Measurements from ENCODE around the gene ANKAR. TPM values are rescaled to one million over a fixed set of nuclear protein-coding genes. Genes with fewer than 3 reads are reported as not detected.

ANKAR gene
- total RNA-seq, 1 experiment from 2014 or later = 3.5 TPM

DNA sequence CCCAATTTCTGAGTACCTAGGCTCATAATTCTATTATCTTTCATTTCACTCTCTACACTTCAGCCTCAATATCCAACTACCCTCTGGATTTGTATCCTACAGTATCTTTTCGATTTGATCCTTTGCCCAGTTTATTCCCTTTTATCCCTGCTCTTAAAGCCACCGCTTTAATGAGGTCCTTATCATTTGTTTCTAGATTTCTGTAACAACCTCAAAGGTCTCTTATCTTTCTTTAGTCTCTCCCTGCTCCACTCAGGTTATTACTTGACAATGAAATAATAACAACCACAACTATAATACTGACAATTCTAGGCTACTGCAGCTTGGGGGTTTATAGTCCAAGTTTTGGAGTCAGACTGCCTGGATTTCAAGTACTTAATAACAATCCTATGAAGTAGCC is 39.1 kb upstream of the ANKAR start:
- no peak overlapping the region for H2AFZ ChIP-seq (ENCODE audit: low read length)
- no peak overlapping the region for H3K27ac ChIP-seq (ENCODE audit: low read length)
- H4K20me1 ChIP-seq (ENCODE audit: low read length) = no peaks in the 10 kb centered on the region
- no peaks in the 10 kb centered on the region for H3K36me3 ChIP-seq (ENCODE audit: low read depth, low read length)
- H3K9me2 ChIP-seq (replicated peaks; ENCODE audit: low read length) = no peaks in the 10 kb centered on the region
- DNase-seq = no peak
- ATAC-seq = no peak
- H3K4me3 ChIP-seq (ENCODE audit: low read length) = no peak overlapping the region
- no peaks in the 10 kb centered on the region for H3K9me3 ChIP-seq (ENCODE audit: low read length)
- H3K9ac ChIP-seq (ENCODE audit: low read length) = no peak overlapping the region
- no TSS peak for BruUV-seq (replicated peaks)
- ChIA-PET CTCF (no interaction called here), POLR2A (ENCODE audit: unreplicated experiment) (no interaction called here)
- H3K4me2 ChIP-seq (ENCODE audit: low read length) = no peak overlapping the region
- H3K79me2 ChIP-seq (ENCODE audit: low read length) = no peaks in the 10 kb centered on the region
- no peaks in the 10 kb centered on the region for H3F3A ChIP-seq (ENCODE audit: low read length, unreplicated experiment)
- TF ChIP-seq EZH2 (IDR thresholded peaks at IDR 0.05; ENCODE audit: low read length, unreplicated experiment) (no peak), CTCF (conservative IDR thresholded peaks at IDR 0.05; ENCODE audit: low read depth, low read length) (no peak), EZH2phosphoT487 (IDR thresholded peaks at IDR 0.05; ENCODE audit: borderline replicate concordance, low read length) (no peak)
- H3K27me3 ChIP-seq (ENCODE audit: low read length) = no peaks in the 10 kb centered on the region
- intact Hi-C loops (cut with micrococcal nuclease) = no loop called here
- H3K4me1 ChIP-seq (ENCODE audit: insufficient read depth, low read length) = no peaks in the 10 kb centered on the region

DNA sequence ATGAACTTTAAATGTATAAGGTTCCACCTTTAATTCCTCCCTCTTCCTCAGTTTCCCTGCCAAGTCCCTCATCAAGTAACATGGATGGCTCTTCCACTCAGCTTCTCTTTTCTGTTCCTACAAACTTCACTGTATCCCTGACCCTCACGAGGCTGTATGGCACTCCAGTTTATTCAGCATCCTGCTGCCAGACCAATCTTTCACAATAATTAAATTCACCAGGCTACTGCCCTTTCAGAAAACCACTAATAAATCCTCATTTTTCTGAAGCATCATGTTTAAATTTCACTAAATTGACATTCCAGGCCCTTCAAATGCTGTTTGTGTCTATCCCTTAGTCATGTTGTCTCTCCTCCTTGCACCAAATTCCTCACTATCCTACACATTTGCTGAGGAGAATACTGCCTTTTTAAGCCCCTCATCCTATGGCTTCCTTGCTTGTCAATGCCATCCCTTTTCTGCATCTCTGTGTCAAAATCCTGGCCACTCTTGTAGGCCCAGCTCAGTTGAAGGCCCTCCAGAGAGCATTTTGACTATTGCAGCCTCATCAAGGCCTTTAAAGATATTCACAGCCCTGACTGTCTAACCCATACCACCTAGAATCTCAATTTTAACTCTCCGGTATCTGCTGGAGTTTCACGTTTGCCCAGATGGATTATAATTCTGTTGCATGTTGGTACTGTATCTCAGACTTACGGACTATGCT is 36.0 kb upstream of the ANKAR start:
- ATAC-seq (no peak), DNase-seq (no peak)
- Histone ChIP-seq H3K27me3 (ENCODE audit: low read length) (no peaks in the 10 kb centered on the region), H3K36me3 (ENCODE audit: low read depth, low read length) (no peaks in the 10 kb centered on the region), H3K4me2 (ENCODE audit: low read length) (no peak overlapping the region), H4K20me1 (ENCODE audit: low read length) (no peaks in the 10 kb centered on the region), H3K9ac (ENCODE audit: low read length) (no peak overlapping the region), H3K27ac (ENCODE audit: low read length) (no peak overlapping the region), H3K4me1 (ENCODE audit: insufficient read depth, low read length) (no peaks in the 10 kb centered on the region), H3K79me2 (ENCODE audit: low read length) (no peaks in the 10 kb centered on the region), H3K4me3 (ENCODE audit: low read length) (no peak overlapping the region), H3F3A (ENCODE audit: low read length, unreplicated experiment) (no peaks in the 10 kb centered on the region), H3K9me3 (ENCODE audit: low read length) (no peaks in the 10 kb centered on the region), H3K9me2 (replicated peaks; ENCODE audit: low read length) (no peaks in the 10 kb centered on the region), H2AFZ (ENCODE audit: low read length) (no peak overlapping the region)
- ChIA-PET CTCF (no interaction called here), POLR2A (ENCODE audit: unreplicated experiment) (no interaction called here)
- no TSS peak for BruUV-seq (replicated peaks)
- TF ChIP-seq EZH2 (IDR thresholded peaks at IDR 0.05; ENCODE audit: low read length, unreplicated experiment) (no peak), EZH2phosphoT487 (IDR thresholded peaks at IDR 0.05; ENCODE audit: borderline replicate concordance, low read length) (no peak), CTCF (conservative IDR thresholded peaks at IDR 0.05; ENCODE audit: low read depth, low read length) (no peak)
- intact Hi-C loops (cut with micrococcal nuclease) = no loop called here

- no peaks in the 10 kb centered on the region for H3K9me2 ChIP-seq (replicated peaks; ENCODE audit: low read length)
- H3K79me2 ChIP-seq (ENCODE audit: low read length) = no peaks in the 10 kb centered on the region
- no peak overlapping the region for H2AFZ ChIP-seq (ENCODE audit: low read length)
- H3K4me1 ChIP-seq (ENCODE audit: insufficient read depth, low read length) = no peaks in the 10 kb centered on the region
- TF ChIP-seq CTCF (conservative IDR thresholded peaks at IDR 0.05; ENCODE audit: low read depth, low read length) = no peak
- no peak for TF ChIP-seq EZH2 (IDR thresholded peaks at IDR 0.05; ENCODE audit: low read length, unreplicated experiment)
- no peak for TF ChIP-seq EZH2phosphoT487 (IDR thresholded peaks at IDR 0.05; ENCODE audit: borderline replicate concordance, low read length)
- no peaks in the 10 kb centered on the region for H3K27me3 ChIP-seq (ENCODE audit: low read length)
- no peaks in the 10 kb centered on the region for H3K9me3 ChIP-seq (ENCODE audit: low read length)
- CTCF ChIA-PET = no interaction called here
- H3K4me2 ChIP-seq (ENCODE audit: low read length) = no peak overlapping the region
- no TSS peak for BruUV-seq (replicated peaks)
- H3K36me3 ChIP-seq (ENCODE audit: low read depth, low read length) = no peaks in the 10 kb centered on the region
- ATAC-seq = no peak
- no peak overlapping the region for H3K27ac ChIP-seq (ENCODE audit: low read length)
- POLR2A ChIA-PET (ENCODE audit: unreplicated experiment) = no interaction called here
- intact Hi-C loops (cut with micrococcal nuclease) = no loop called here
- H3K4me3 ChIP-seq (ENCODE audit: low read length) = no peak overlapping the region
- no peak for DNase-seq
- no peaks in the 10 kb centered on the region for H3F3A ChIP-seq (ENCODE audit: low read length, unreplicated experiment)
- no peaks in the 10 kb centered on the region for H4K20me1 ChIP-seq (ENCODE audit: low read length)
- no peak overlapping the region for H3K9ac ChIP-seq (ENCODE audit: low read length)
These were observed 35.4 kb upstream of the ANKAR start for GRCh38 chr2:189639007-189639609.
